Hepatocyte (in vitro differentiated cells): Measurements from ENCODE around the gene SLC1A5. TPM values are rescaled to one million over a fixed set of nuclear protein-coding genes. Genes with fewer than 3 reads are reported as not detected.

Source experiments
- DNase-seq: peaks from one replicate; pipeline ENCODE4 v3.0.0-alpha.2; 2016; ENCODE audit warnings: low spot score
- H2AFZ ChIP-seq: fragments of 200-600 bp; sonication (generic); 2 replicates; pipeline ENCODE4 v1.6.0; 2016; ENCODE audit warnings: antibody characterized with exemption, mild to moderate bottlenecking
- H3K27ac ChIP-seq: fragments of 200-600 bp; sonication (generic); 2 replicates; pipeline ENCODE4 v1.5.1; 2016; ENCODE audit warnings: mild to moderate bottlenecking
- H3K27me3 ChIP-seq: fragments of 200-600 bp; sonication (generic); 2 replicates; pipeline ENCODE4 v1.6.1; 2016
- H3K36me3 ChIP-seq: fragments of 200-600 bp; sonication (generic); replicated peaks from 2 replicates; pipeline ENCODE4 v1.5.1; 2016; ENCODE audit warnings: low read depth; ENCODE audit not compliant: insufficient read depth
- H3K4me1 ChIP-seq: fragments of 200-600 bp; sonication (generic); 2 replicates; pipeline ENCODE4 v1.5.1; 2016; ENCODE audit warnings: mild to moderate bottlenecking, moderate library complexity; ENCODE audit not compliant: insufficient read depth
- H3K4me2 ChIP-seq: fragments of 200-600 bp; sonication (generic); 2 replicates; pipeline ENCODE4 v1.6.0; 2016
- H3K4me3 ChIP-seq: fragments of 200-600 bp; sonication (generic); 2 replicates; pipeline ENCODE4 v1.5.1; 2016; ENCODE audit warnings: mild to moderate bottlenecking
- H3K79me2 ChIP-seq: fragments of 200-600 bp; sonication (generic); 2 replicates; pipeline ENCODE4 v1.6.0; 2017; ENCODE audit warnings: mild to moderate bottlenecking
- H3K9me2 ChIP-seq: fragments of 200-600 bp; sonication (generic); replicated peaks from 2 replicates; pipeline ENCODE4 v1.6.0; 2017; ENCODE audit warnings: mild to moderate bottlenecking; ENCODE audit not compliant: insufficient read depth
- H3K9me3 ChIP-seq: fragments of 200-600 bp; sonication (generic); 2 replicates; pipeline ENCODE4 v1.5.1; 2016; ENCODE audit warnings: low read depth, mild to moderate bottlenecking
- H4K20me1 ChIP-seq: fragments of 200-600 bp; sonication (generic); 2 replicates; pipeline ENCODE4 v1.6.0; 2016; ENCODE audit warnings: mild to moderate bottlenecking; ENCODE audit not compliant: insufficient read depth, poor library complexity, severe bottlenecking
- CTCF ChIP-seq: fragments of 200-600 bp; sonication (generic); IDR thresholded peaks from 2 replicates; pipeline ENCODE4 v1.5.1; 2016; ENCODE audit warnings: antibody characterized with exemption, mild to moderate bottlenecking; ENCODE audit not compliant: poor library complexity
- EZH2 ChIP-seq: fragments of 200-600 bp; sonication (generic); IDR thresholded peaks from 2 replicates; pipeline ENCODE4 v1.6.1; 2016; ENCODE audit warnings: antibody characterized with exemption, mild to moderate bottlenecking, borderline replicate concordance
- EZH2phosphoT487 ChIP-seq: fragments of 200-600 bp; sonication (generic); IDR thresholded peaks from one replicate; pipeline ENCODE4 v1.6.1; 2018; ENCODE audit warnings: antibody characterized with exemption, mild to moderate bottlenecking, low read depth, moderate library complexity; ENCODE audit not compliant: unreplicated experiment, severe bottlenecking
- WGBS: methylation state at CpG from one replicate; pipeline ENCODE4 v1.1.6; 2016; ENCODE audit warnings: low lambda C conversion rate; ENCODE audit errors: missing lambda C conversion rate; 5-methylcytosine and 5-hydroxymethylcytosine counted together
- polyA plus RNA-seq: library from polyadenylated mRNA; unstranded; fragments of >200 nt; fragmentation: Nextera tagmentation; extraction: Ambion mirVana; gene quantifications from 2 replicates; pipeline ENCODE4 v1.2.1, GENCODE V29; 2016
- total RNA-seq: library from RNA; depleted of rRNA; stranded (reverse); fragments of >200 nt; gene quantifications from 2 replicates; pipeline ENCODE4 v1.2.3, GENCODE V29; 2014

The SLC1A5 gene
- total and polyA plus RNA-seq, 2 experiments from 2014 or later = 87.9 to 171 TPM

- no peaks in the 10 kb centered on the region for H3K27me3 ChIP-seq
- no peaks in the 10 kb centered on the region for H3K9me2 ChIP-seq
- H3K27ac ChIP-seq = no peak overlapping the region
- no peak for DNase-seq
- TF ChIP-seq EZH2phosphoT487 (no peak), EZH2 (no peak), CTCF (no peak)
- H3K9me3 ChIP-seq = no peaks in the 10 kb centered on the region
- H3K4me1 ChIP-seq = peaks cover 9% of the 10 kb centered on the region
- WGBS = 54% methylated on average over 5 of the region's 5 CpGs
- no peak overlapping the region for H3K4me3 ChIP-seq
- peaks cover 12% of the 10 kb centered on the region for H3K79me2 ChIP-seq
- no peaks in the 10 kb centered on the region for H4K20me1 ChIP-seq
- no peaks in the 10 kb centered on the region for H3K36me3 ChIP-seq
- H3K4me2 ChIP-seq = no peak overlapping the region
- no peak overlapping the region for H2AFZ ChIP-seq
Observed at GRCh38 chr19:46791944-46792343, 3.5 kb upstream of the SLC1A5 start.

- Histone ChIP-seq H2AFZ (no peak overlapping the region), H3K27me3 (no peaks in the 10 kb centered on the region), H3K4me2 (no peak overlapping the region), H3K79me2 (peaks cover 30% of the 10 kb centered on the region), H3K27ac (no peak overlapping the region), H3K4me3 (no peak overlapping the region), H3K4me1 (peaks cover 18% of the 10 kb centered on the region), H4K20me1 (peaks cover 4% of the 10 kb centered on the region), H3K9me2 (no peaks in the 10 kb centered on the region), H3K36me3 (no peaks in the 10 kb centered on the region), H3K9me3 (no peaks in the 10 kb centered on the region)
- TF ChIP-seq EZH2phosphoT487 (no peak), EZH2 (no peak), CTCF (no peak)
- 90% methylated on average over 8 of the region's 8 CpGs for WGBS
- DNase-seq = no peak
Observed at GRCh38 chr19:46789371-46789770, 977 bp upstream of the SLC1A5 start.

- 56% methylated on average over 9 of the region's 9 CpGs for WGBS
- no peaks in the 10 kb centered on the region for H3K9me2 ChIP-seq
- no peaks in the 10 kb centered on the region for H3K36me3 ChIP-seq
- H3K79me2 ChIP-seq = peaks cover 34% of the 10 kb centered on the region
- peak overlapping the region; percentile 87 for H3K4me2 ChIP-seq
- TF ChIP-seq CTCF (no peak), EZH2phosphoT487 (no peak), EZH2 (no peak)
- DNase-seq = no peak
- H4K20me1 ChIP-seq = peaks cover 4% of the 10 kb centered on the region
- no peak overlapping the region for H3K27ac ChIP-seq
- no peak overlapping the region for H3K4me3 ChIP-seq
- no peaks in the 10 kb centered on the region for H3K27me3 ChIP-seq
- H3K4me1 ChIP-seq = peaks cover 22% of the 10 kb centered on the region
- H3K9me3 ChIP-seq = no peaks in the 10 kb centered on the region
- H2AFZ ChIP-seq = no peak overlapping the region
Observed at GRCh38 chr19:46788968-46789338, 559 bp upstream of the SLC1A5 start.
